HG02678 (cell line): ENCODE results near the gene HSPB6.
"Not testable (repeated sequence)": the region's sequence is repeated elsewhere in the genome, so short reads cannot be mapped to it uniquely, and the experiment has no call there.

Source experiments
- ATAC-seq: cut with Tn5 transposase; IDR thresholded peaks from one replicate; pipeline ENCODE4 v1.9.1; 2021; ENCODE audit warnings: mild to moderate bottlenecking, moderate library complexity; ENCODE audit not compliant: unreplicated experiment

Gene HSPB6, protein sequence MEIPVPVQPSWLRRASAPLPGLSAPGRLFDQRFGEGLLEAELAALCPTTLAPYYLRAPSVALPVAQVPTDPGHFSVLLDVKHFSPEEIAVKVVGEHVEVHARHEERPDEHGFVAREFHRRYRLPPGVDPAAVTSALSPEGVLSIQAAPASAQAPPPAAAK

GRCh38 chr19:35756377-35757230 lies at the start of gene HSPB6:
Gene HSPB6, minus strand, starts transcription at chr19:35757029. Its CDS starts 21 bp downstream, at chr19:35757008.
- ATAC-seq = no peak

DNA sequence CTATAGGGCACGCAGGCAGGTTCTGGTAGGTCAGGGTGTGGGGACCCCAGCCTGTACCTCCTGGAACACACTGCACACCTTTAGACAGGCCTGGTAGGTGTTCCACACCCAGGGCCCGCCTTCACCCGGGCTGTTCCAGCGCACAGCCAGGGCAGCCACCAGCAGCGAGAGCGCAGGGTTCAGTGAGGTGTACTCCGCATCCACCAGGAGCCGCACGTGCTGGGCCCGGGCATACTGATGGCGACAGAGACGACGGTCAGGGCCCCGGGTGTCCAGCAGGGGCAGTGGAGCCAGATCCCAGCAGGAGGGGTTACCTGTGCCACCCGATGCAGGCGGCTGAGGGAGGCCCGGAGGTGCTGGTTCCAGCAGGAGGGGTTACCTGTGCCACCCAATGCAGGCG lies 49.8 kb upstream of the HSPB6 start:
- ATAC-seq = no peak

DNA sequence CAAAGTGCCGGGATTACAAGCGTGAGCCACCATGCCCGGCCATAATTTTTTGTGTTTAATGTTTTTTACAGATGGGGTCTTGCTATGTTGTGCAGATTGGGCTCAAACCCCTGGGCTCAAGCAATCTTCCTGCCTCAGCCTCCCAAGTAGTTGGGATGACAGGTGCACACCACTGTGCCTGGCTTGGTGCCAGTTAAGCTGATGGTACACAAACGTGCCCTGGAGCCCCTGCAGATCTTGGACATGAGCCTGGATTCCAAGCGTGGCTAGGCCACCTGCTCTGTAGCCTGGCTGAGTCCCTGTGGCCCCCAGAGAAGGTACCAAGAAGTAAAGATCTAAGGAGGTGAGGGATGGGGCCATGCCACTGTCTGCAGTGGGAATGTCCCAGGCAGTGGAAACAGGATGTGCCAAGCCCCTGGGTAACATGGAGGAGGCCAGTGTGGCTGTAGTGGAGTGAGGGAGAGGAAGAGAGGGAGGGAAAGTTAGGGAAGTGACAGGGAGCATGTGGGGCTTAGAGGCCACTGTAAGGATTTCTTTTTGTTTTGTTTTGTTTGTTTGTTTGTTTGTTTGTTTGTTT lies 48.8 kb upstream of the HSPB6 start:
- ATAC-seq = no peak

- no peak for ATAC-seq
These were observed 45.0 kb upstream of the HSPB6 start for GRCh38 chr19:35801828-35802227.

GRCh38 chr19:35797663-35798062 lies 40.8 kb upstream of the HSPB6 start:
- ATAC-seq = no peak

DNA sequence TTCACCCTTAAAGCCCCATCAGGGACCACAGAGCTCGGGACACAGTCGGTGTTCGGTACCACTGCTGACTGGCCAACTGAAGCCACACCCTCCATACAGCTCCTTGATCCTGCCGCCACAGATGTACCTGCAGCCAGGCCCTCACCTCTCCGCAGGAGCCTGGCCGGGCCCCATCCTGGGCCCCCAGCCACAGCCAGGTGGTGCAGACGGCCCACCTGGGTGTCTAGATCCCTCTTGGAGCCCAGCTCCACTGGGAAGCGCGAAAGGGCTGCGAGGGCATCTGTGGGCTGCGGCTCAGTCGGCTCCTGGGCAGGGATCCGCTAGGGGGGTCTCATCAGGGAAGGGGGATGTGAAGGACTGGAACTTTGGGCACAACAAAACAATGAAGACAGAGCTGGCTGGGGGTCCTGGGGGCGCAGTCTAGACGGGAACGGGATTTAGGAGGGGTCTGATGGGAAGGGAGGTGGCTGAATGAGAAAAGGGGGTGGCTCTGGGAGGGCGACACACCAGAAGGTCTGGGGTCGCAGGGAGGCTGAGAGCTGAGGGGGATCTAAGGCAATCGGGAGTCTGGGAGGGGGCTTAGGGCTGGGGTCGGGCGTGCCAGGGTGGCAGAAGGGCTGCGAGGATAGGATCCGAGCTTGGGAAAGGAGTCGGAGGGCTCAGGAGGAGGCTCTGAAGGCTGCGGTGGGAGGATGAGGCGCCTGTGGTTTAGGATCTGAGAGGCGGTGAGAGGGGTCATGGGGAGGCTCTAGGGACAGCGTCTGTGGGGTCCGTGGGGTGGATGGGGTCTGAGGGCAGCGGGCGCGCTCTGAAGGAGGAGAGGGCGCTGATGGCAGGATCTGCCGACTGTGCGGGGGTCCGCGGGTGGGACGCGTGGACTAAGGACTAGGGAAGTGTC lies 40.1 kb upstream of the HSPB6 start:
- ATAC-seq = no peak

DNA sequence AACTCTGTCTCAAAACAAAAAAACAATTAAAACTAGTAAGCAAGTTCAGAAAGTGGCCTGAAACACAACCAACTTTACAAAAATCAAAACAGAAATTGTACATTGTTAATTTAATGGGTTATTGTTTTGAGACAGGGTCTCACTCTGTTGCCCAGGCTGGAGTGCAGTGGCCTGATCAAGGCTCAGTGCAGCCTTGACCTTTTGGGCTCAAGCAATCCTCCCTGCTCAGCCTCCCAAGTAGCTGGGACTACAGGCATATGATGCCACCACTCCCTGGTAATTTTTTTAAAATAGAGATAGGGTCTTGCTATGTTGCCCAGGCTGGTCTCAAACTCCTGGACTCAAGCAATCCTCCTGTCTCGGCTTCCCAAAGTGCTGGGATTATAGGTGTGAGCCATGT lies 38.7 kb upstream of the HSPB6 start:
- ATAC-seq = not testable (repeated sequence)

DNA sequence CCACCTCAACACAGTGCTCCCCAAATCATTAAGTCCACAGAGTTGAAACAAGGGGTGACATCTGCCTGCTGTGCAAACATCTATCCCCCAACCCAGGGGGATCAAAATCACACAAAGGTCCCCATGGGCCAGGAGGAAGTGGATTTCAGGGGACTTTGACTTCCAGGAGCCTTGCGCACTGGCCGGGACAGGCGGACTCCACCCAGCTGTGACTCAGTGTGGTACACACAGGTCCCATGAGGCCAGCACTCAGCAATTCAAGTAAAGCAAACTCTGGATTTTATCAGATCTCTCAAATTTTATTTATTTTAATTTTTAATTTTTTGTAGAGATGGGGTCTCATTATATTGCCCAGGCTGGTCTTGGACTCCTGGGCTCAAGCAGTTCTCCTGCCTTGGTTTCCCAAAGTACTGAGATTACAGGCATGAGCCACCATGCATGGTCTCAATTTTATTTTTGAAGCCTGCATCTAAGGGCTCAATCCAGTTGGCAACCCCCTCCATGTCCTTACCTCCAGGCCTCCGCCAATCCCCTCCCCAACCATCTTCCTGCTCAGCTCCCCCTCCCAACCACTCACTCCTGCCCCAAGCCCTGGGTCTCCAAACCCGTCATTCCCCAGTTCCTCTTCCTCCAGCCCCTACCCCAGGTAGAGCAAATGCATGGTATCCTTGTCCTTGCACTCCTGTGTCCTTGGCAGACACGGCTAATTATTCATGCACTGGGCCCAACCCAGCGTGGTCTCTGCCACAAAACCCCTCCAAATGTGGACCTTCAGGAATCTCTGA lies 36.7 kb upstream of the HSPB6 start:
- ATAC-seq = no peak

- no peak for ATAC-seq
These were observed 36.1 kb upstream of the HSPB6 start for GRCh38 chr19:35792888-35793287.

DNA sequence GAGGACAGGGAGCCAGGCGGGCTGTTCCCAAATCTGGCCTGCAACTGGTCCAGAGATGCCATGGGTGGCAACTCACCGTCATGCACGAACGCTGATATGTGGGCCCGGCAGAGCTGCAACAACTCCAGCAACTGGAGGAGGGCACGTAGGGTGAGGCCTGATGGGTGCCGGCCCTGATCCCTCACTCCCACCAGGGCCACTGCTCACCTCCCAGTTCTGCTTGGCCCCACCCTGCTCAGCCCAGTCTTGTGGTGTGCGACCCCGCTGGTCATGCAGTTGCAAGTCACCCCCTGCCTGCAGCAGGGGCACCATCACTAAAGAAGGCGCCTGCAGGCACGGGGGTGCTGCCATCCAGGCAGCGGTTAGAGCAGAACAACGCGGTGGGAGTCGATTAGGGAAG lies 35.5 kb upstream of the HSPB6 start:
- no peak for ATAC-seq

DNA sequence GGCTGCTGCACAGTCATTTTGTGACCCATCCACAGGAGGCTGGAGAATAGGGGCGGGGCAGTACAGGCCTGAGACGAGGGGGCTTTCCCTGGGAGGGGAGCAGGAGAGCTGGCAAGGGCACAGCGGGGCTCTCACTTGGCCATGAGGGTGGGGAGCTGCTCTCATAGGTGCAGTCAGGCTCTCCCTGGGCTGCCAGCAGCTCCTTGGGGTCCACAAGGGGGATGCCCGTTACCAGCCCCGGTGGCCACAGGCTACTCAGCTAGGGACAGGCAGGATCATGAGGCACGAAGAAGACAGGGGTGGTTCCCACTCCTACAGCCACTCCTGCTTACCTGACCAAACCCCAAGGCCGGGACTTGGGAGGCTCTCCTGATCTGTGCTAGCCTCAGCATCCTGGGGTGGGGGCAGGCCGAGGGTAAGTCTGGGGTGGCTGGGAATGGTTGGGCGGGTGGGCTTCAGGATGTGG lies 35.0 kb upstream of the HSPB6 start:
- no peak for ATAC-seq

DNA sequence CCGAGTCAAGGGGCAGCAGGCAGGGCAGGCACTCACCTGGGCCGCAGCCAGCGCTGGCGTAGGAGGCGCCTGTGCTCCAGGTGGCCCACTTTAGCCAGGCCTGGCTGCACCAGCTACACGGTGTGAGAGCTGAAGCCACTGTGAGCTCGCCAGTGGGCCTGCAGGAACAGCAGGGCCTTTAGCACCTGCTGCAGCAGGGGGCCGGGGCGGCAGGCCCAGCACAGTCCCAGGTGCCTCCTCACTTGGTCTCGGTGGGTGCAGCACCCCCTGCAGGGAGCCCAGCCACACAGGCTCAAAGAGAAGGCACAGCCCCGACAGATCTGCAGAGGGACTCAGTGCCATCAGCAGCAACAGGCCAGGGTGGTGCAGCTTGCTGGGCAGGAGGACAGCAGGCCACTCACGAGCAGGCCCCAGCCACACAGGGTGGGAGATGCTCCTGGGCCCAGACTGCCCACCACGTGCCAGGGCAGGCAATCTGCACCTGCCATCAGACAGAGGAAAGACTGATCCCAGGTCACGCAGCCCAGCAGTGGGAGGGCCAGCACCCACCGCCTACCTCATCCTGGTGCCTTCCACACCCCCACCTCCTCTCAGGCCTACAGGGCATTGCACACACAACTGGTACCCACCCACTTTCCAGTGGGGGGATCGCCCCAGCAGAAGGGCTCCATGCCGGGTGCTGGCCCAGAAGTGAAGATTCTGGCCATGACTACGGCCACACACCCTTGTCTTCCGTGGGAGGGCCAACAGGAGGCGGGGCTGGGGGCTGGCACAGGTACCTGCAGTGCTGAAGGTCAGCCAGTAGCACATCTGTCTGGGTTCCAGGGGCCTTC lies 34.4 kb upstream of the HSPB6 start:
- no peak for ATAC-seq

GRCh38 chr19:35789978-35790944 lies 33.4 kb upstream of the HSPB6 start:
- no peak for ATAC-seq

- ATAC-seq = no peak
These were observed 32.6 kb upstream of the HSPB6 start for GRCh38 chr19:35789195-35789977.

- no peak for ATAC-seq
These were observed 31.6 kb upstream of the HSPB6 start for GRCh38 chr19:35788205-35788960.

- no peak for ATAC-seq
These were observed 30.5 kb upstream of the HSPB6 start for GRCh38 chr19:35787227-35787799.
